ENCODE results near the gene DIRAS3.
"Not testable (repeated sequence)": the region's sequence is repeated elsewhere in the genome, so short reads cannot be mapped to it uniquely, and the experiment has no call there.

The DIRAS3 gene

GRCh38 chr1:68078647-68079046, 28.2 kb upstream of the DIRAS3 start:
- POLR2A ChIA-PET = no interaction called here
- CTCF ChIA-PET = no interaction called here

GRCh38 chr1:68074472-68074871, 24.0 kb upstream of the DIRAS3 start:
- POLR2A ChIA-PET = no interaction called here
- CTCF ChIA-PET = no interaction called here
- DNase-seq (ENCODE audit: extremely low spot score) = no peak
- TF ChIP-seq, protein P1, sequence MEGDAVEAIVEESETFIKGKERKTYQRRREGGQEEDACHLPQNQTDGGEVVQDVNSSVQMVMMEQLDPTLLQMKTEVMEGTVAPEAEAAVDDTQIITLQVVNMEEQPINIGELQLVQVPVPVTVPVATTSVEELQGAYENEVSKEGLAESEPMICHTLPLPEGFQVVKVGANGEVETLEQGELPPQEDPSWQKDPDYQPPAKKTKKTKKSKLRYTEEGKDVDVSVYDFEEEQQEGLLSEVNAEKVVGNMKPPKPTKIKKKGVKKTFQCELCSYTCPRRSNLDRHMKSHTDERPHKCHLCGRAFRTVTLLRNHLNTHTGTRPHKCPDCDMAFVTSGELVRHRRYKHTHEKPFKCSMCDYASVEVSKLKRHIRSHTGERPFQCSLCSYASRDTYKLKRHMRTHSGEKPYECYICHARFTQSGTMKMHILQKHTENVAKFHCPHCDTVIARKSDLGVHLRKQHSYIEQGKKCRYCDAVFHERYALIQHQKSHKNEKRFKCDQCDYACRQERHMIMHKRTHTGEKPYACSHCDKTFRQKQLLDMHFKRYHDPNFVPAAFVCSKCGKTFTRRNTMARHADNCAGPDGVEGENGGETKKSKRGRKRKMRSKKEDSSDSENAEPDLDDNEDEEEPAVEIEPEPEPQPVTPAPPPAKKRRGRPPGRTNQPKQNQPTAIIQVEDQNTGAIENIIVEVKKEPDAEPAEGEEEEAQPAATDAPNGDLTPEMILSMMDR (IDR thresholded peaks at IDR 0.05; ENCODE audit: control extremely low read depth, extremely low read depth, low read depth, missing control alignments) = no peak

More at GRCh38 chr1:68078647-68079046, 28.2 kb upstream of the DIRAS3 start:
- no peak for DNase-seq (ENCODE audit: extremely low spot score)
- TF ChIP-seq, protein P1 (IDR thresholded peaks at IDR 0.05; ENCODE audit: control extremely low read depth, extremely low read depth, low read depth, missing control alignments) = no peak

DNA sequence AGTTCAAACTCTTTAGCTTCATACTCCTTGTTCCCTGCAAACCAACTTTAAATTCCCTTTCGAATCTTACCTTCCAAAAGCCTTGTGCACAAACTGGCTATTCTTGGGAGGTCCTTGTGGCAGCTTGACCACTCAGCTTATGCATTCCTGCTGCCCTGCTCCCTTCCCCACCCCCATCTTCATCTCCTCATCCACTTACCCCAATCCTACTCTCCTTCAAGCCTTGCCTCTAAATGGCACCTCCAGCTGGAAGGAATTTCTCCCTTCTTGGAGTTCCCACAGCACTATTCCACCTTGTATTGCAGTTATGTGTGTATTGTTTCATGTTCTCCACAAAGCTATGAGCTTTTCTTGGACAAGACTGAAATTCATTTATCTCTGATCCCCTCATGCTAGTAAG, 15.3 kb upstream of the DIRAS3 start:
- TF ChIP-seq, protein P1 (IDR thresholded peaks at IDR 0.05; ENCODE audit: control extremely low read depth, extremely low read depth, low read depth, missing control alignments) = no peak
- no peak for DNase-seq (ENCODE audit: extremely low spot score)
- ChIA-PET POLR2A (no interaction called here), CTCF (interaction anchor here (1.2 to 1.9 kb wide), 2 partner anchors 9 to 55 kb away, joined by 3 to 5 read pairs; no protein-coding TSS in a partner anchor)

DNA sequence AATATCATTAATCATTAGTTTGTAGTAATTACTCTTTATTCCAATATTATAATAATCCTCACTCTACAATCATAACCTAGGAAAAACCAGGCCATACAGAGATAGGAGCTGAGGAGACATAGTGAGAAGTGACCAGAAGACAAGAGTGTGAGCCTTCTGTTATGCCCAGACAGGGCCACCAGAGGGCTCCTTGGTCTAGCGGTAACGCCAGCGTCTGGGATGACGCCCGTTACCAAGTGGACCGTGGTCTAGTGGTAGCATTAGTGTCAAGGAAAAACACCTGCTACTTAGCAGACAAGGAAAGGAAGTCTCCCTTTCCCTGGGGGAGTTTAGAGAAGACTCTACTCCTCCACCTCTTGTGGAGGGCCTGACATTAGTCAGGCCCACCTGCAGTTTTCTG, 7.6 kb upstream of the DIRAS3 start:
- CTCF ChIA-PET; DNase-seq (ENCODE audit: extremely low spot score); POLR2A ChIA-PET: not testable (repeated sequence)

DNA sequence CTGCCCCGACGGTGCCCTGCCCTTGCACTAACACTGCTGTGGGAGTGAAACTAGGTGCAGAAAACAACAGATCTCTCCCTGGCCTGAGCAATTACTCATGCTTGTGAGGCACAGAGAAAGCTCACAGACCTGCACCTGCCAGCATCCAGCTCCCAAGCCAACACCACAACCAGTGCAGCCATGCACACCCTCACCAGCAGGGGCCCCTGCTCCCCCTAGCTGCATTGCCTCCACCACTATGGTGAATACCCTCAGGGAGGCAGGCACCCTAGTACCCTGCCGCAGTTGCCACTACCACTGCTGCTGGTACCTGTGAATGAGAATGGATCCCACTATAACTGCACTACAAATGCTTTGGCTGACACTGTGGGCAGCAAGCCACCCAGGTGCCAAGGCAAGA, 7.1 kb upstream of the DIRAS3 start:
- TF ChIP-seq, protein P1 (IDR thresholded peaks at IDR 0.05; ENCODE audit: control extremely low read depth, extremely low read depth, low read depth, missing control alignments) = no peak
- ChIA-PET CTCF (interaction anchor here (1.2 kb wide), 1 partner anchor 8 kb away, joined by 3 read pairs; no protein-coding TSS in a partner anchor), POLR2A (no interaction called here)
- DNase-seq (ENCODE audit: extremely low spot score) = no peak

GRCh38 chr1:68057050-68057449, 6.6 kb upstream of the DIRAS3 start:
- TF ChIP-seq, protein P1 (IDR thresholded peaks at IDR 0.05; ENCODE audit: control extremely low read depth, extremely low read depth, low read depth, missing control alignments) = no peak
- ChIA-PET POLR2A (no interaction called here), CTCF (interaction anchor here (1.2 kb wide), 1 partner anchor 9 kb away, joined by 3 read pairs; no protein-coding TSS in a partner anchor)
- no peak for DNase-seq (ENCODE audit: extremely low spot score)

DNA sequence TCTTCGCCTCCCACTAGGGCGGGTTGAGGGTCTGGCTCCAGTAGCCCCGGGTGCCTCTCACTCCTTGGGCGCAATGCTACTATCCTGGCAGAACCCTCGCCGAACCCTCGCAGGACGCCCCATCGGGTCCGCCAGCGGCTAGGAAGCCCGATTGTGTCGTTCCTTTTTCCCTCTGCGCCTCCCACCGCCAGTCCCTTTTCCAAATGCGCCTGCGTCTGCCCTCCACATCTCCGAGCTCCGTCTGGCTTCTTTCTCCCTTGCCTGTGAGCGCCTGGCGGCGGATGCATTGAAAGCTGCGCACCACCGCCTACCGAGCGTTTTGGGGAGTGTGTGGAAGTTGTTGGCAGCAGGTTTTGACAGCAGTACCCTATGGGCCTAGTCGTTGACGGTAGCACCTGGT, 1.0 kb upstream of the DIRAS3 start:
- TF ChIP-seq, protein P1 (IDR thresholded peaks at IDR 0.05; ENCODE audit: control extremely low read depth, extremely low read depth, low read depth, missing control alignments) = no peak
- CTCF ChIA-PET = no interaction called here
- no peak for DNase-seq (ENCODE audit: extremely low spot score)
- POLR2A ChIA-PET = no interaction called here

Data from GM10248 (cell line).